ENCODE results near the gene ELFN2.

- TF ChIP-seq EZH2 (IDR thresholded peaks at IDR 0.05; ENCODE audit: insufficient read depth, poor library complexity, severe bottlenecking) (no peak), EZH2phosphoT487 (IDR thresholded peaks at IDR 0.05; ENCODE audit: insufficient read depth, low read depth) (no peak)
Measured at GRCh38 chr22:37427711-37428635, 694 bp upstream of the ELFN2 start.

Measured in GM23248 (cell line).